ENCODE measurements around the gene ZDHHC1. TPM values are rescaled to one million over a fixed set of nuclear protein-coding genes. Genes with fewer than 3 reads are reported as not detected.

The ZDHHC1 gene
- total and polyA plus RNA-seq, 2 donors (not counting 3 experiments of a cell fraction or from before 2014, with no cell fraction given) = 11.4 to 14.4 TPM

DNA sequence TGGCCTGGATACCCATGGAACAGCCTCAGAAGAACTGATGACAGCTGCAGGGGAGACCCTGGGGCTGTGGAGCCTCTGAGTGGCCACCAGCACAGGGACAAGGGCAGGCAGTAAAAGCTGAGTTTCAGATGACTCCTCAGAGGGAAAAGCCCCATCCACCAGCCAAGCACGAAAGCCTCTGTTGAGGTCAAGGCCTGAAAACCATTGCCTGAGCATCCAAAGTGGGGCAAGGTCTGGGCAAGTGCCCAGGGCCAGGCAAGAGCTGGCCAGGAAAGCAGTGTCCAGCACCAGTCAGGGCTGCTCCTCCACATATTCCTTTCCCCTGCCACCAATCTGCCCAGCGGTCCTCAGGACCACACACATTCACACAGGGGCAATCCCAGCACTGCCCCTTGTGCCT lies 48.3 kb upstream of the ZDHHC1 start:
- Histone ChIP-seq H3K36me3 (ENCODE audit: control insufficient read depth in 2 of 2, extremely low read depth in 1 of 2, insufficient read depth in 2 of 2, low read length in 2 of 2) (peaks cover 0 to 5% of the 10 kb centered on the region in 2 experiments), H3K27ac (ENCODE audit: insufficient read depth, low read depth, low read length) (no peak overlapping the region), H3K79me2 (ENCODE audit: control insufficient read depth, insufficient read depth, low read length) (peaks cover 10% of the 10 kb centered on the region), H3K9ac (replicated peaks; ENCODE audit: extremely low read depth, insufficient read depth, low read length) (no peak overlapping the region), H3K9me3 (replicated peaks; ENCODE audit: control insufficient read depth, insufficient read depth, low read length) (no peaks in the 10 kb centered on the region), H3K4me2 (ENCODE audit: insufficient read depth, low read length) (no peak overlapping the region), H3K4me1 (ENCODE audit: control insufficient read depth, extremely low read depth, insufficient read depth, low read length) (peaks cover 9% of the 10 kb centered on the region), H3K9me1 (replicated peaks; ENCODE audit: control insufficient read depth, extremely low read depth, insufficient read depth, low read length) (no peaks in the 10 kb centered on the region), H2AFZ (ENCODE audit: low read depth, low read length) (no peak overlapping the region), H4K20me1 (replicated peaks; ENCODE audit: control insufficient read depth, extremely low read depth, insufficient read depth, low read length) (no peaks in the 10 kb centered on the region), H3K27me3 (ENCODE audit: control insufficient read depth in 2 of 2, insufficient read depth in 2 of 2, low read length in 2 of 2) (no peaks in the 10 kb centered on the region), H3K4me3 (replicated peaks in 1 of 3; ENCODE audit: insufficient read depth in 1 of 3, low read depth in 1 of 3, low read length in 3 of 3) (no peak overlapping the region)
- dilution Hi-C loops (cut with MboI; ENCODE audit: extremely low pct_ligation_motif_present, low sequenced_read_pairs) (no loop called here), intact Hi-C loops (cut with micrococcal nuclease) (no loop called here)
- DNase-seq (ENCODE audit: low read depth, low spot score) (no peak), FAIRE-seq (no peak)
- CTCF ChIA-PET = interaction anchor here (0.9 to 12.4 kb wide), 6 partner anchors 14 to 180 kb away, joined by 3 to 201 read pairs (median 9); partner anchors contain the start of genes ATP6V0D1 and HSD11B2
- BruUV-seq (replicated peaks) = no TSS peak
- no peak for TF ChIP-seq POLR2A (IDR thresholded peaks at IDR 0.05; ENCODE audit: low read depth, low read length)
- TF ChIP-seq, protein P1, sequence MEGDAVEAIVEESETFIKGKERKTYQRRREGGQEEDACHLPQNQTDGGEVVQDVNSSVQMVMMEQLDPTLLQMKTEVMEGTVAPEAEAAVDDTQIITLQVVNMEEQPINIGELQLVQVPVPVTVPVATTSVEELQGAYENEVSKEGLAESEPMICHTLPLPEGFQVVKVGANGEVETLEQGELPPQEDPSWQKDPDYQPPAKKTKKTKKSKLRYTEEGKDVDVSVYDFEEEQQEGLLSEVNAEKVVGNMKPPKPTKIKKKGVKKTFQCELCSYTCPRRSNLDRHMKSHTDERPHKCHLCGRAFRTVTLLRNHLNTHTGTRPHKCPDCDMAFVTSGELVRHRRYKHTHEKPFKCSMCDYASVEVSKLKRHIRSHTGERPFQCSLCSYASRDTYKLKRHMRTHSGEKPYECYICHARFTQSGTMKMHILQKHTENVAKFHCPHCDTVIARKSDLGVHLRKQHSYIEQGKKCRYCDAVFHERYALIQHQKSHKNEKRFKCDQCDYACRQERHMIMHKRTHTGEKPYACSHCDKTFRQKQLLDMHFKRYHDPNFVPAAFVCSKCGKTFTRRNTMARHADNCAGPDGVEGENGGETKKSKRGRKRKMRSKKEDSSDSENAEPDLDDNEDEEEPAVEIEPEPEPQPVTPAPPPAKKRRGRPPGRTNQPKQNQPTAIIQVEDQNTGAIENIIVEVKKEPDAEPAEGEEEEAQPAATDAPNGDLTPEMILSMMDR (IDR thresholded peaks at IDR 0.05; ENCODE audit: extremely low read depth in 1 of 2, insufficient read depth in 1 of 2, low read depth in 1 of 2, low read length in 2 of 2) = no peak
- no peak for TF ChIP-seq EZH2 (IDR thresholded peaks at IDR 0.05; ENCODE audit: borderline replicate concordance, low read depth, low read length, severe bottlenecking)
- no peak for TF ChIP-seq GATA2 (IDR thresholded peaks at IDR 0.05; ENCODE audit: insufficient read depth, insufficient read length, low read depth, low read length)
- TF ChIP-seq MYC (IDR thresholded peaks at IDR 0.05; ENCODE audit: low read depth, low read length) = no peak
- no peak for TF ChIP-seq JUN (IDR thresholded peaks at IDR 0.05; ENCODE audit: borderline replicate concordance, insufficient read depth, insufficient read length, low read depth)
- TF ChIP-seq, protein P2, sequence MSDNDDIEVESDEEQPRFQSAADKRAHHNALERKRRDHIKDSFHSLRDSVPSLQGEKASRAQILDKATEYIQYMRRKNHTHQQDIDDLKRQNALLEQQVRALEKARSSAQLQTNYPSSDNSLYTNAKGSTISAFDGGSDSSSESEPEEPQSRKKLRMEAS (IDR thresholded peaks at IDR 0.05; ENCODE audit: insufficient read depth, insufficient read length) = no peak
- no peak for TF ChIP-seq POLR2AphosphoS5 (IDR thresholded peaks at IDR 0.05; ENCODE audit: insufficient read depth, low read depth, low read length)
- TF ChIP-seq FOS (IDR thresholded peaks at IDR 0.05; ENCODE audit: borderline replicate concordance, insufficient read depth, low read length) = no peak
- POLR2A ChIA-PET = no interaction called here
